SK-N-SH (cell line): ENCODE data around the gene FAM47A. TPM values are rescaled to one million over a fixed set of nuclear protein-coding genes. Genes with fewer than 3 reads are reported as not detected.

Experiments
- CTCF ChIA-PET: fragments of 300-600, 350-600 bp; formaldehyde crosslinking; extraction: SDS; loops from one replicate; lab custom pipeline; 2021; lab: Yijun Ruan, JAX
- POLR2A ChIA-PET: fragments of 350-600 bp; sonication (Branson Sonifier 250); formaldehyde crosslinking; extraction: SDS; loops from one replicate; lab custom pipeline; 2020; ENCODE audit warnings: antibody characterized with exemption, inconsistent platforms; lab: Yijun Ruan, JAX
- DNase-seq: peaks from one replicate; pipeline ENCODE4 v3.0.0; 2012
- H2AFZ ChIP-seq: fragments of 200-600 bp; sonication (generic); 2 replicates; pipeline ENCODE4 v1.8.1; 2016; ENCODE audit warnings: antibody characterized with exemption, mild to moderate bottlenecking, low read depth
- H3F3A ChIP-seq: fragments of 200-600 bp; sonication (generic); replicated peaks from 2 replicates; pipeline ENCODE3; 2016; ENCODE audit warnings: antibody characterized with exemption, mild to moderate bottlenecking; ENCODE audit not compliant: insufficient read depth
- H3K27ac ChIP-seq, 2 experiments: fragments of 200-500 bp in 1 of 2; fragments of 200-600 bp in 1 of 2; sonication (Bioruptor generic) in 1 of 2; sonication (generic), shearing (Covaris generic) in 1 of 2; 2 replicates each; pipeline versions ENCODE4 v1.5.1 to v1.6.1; 2014 to 2016; ENCODE audit warnings: low read depth in 2 of 2, inconsistent platforms in 1 of 2, low read length in 1 of 2, mild to moderate bottlenecking in 1 of 2, mixed read lengths in 1 of 2
- H3K27me3 ChIP-seq: fragments of 200-600 bp; sonication (generic), shearing (Covaris generic); 2 replicates; pipeline ENCODE4 v1.6.1; 2016; ENCODE audit warnings: mixed run types; ENCODE audit not compliant: insufficient read depth
- H3K36me3 ChIP-seq, 2 experiments: fragments of 200-500 bp in 1 of 2; fragments of 200-600 bp in 1 of 2; sonication (Bioruptor generic) in 1 of 2; sonication (generic) in 1 of 2; replicated peaks in 1 of 2; 2 replicates each; pipeline versions ENCODE3 to v1.5.1; 2014 to 2016; ENCODE audit warnings: low read length in 1 of 2, mild to moderate bottlenecking in 1 of 2; ENCODE audit not compliant: insufficient read depth in 2 of 2, control insufficient read depth in 1 of 2
- H3K4me1 ChIP-seq, 2 experiments: fragments of 200-500 bp in 1 of 2; fragments of 200-600 bp in 1 of 2; sonication (Bioruptor generic) in 1 of 2; sonication (generic), shearing (Covaris generic) in 1 of 2; 2 replicates each; pipeline versions ENCODE4 v1.5.1 to v1.6.1; 2014 to 2016; ENCODE audit warnings: low read depth in 1 of 2, low read length in 1 of 2, mixed run types in 1 of 2; ENCODE audit not compliant: insufficient read depth in 2 of 2, control insufficient read depth in 1 of 2
- H3K4me2 ChIP-seq: fragments of 200-600 bp; sonication (generic), shearing (Covaris generic); 2 replicates; pipeline ENCODE4 v1.6.1; 2017; ENCODE audit warnings: mixed run types
- H3K4me3 ChIP-seq, 2 experiments: fragments of 200-500 bp in 1 of 2; fragments of 200-600 bp in 1 of 2; sonication (Bioruptor generic) in 1 of 2; sonication (generic), shearing (Covaris generic) in 1 of 2; 2 replicates each; pipeline versions ENCODE4 v1.5.1 to v1.8.1; 2014 to 2016; ENCODE audit warnings: low read depth in 2 of 2, inconsistent platforms in 1 of 2, low read length in 1 of 2, mild to moderate bottlenecking in 1 of 2, mixed read lengths in 1 of 2, moderate library complexity in 1 of 2
- H3K79me2 ChIP-seq: fragments of 200-600 bp; sonication (generic); 2 replicates; pipeline ENCODE4 v1.8.1; 2017; ENCODE audit warnings: mild to moderate bottlenecking; ENCODE audit not compliant: insufficient read depth
- H3K9ac ChIP-seq: fragments of 200-600 bp; sonication (generic); 2 replicates; pipeline ENCODE4 v1.6.1; 2017; ENCODE audit warnings: mixed run types
- H3K9me2 ChIP-seq: fragments of 200-600 bp; sonication (generic); 2 replicates; pipeline ENCODE4 v1.6.1; 2017; ENCODE audit warnings: mixed run types
- H3K9me3 ChIP-seq: fragments of 200-600 bp; sonication (generic); 2 replicates; pipeline ENCODE4 v1.6.1; 2017; ENCODE audit warnings: mixed run types, mild to moderate bottlenecking, moderate library complexity
- H4K20me1 ChIP-seq: fragments of 200-600 bp; sonication (generic); 2 replicates; pipeline ENCODE4 v1.6.1; 2017; ENCODE audit warnings: mild to moderate bottlenecking, mixed run types; ENCODE audit not compliant: insufficient read depth
- EP300 ChIP-seq, 2 experiments: IDR thresholded peaks; 2 replicates each; pipeline versions ENCODE4 v1.4.0 to v1.6.1; 2012; ENCODE audit warnings: borderline replicate concordance in 1 of 2, low read depth in 1 of 2, low read length in 1 of 2
- FOSL2 ChIP-seq: IDR thresholded peaks from 2 replicates; pipeline ENCODE4 v1.4.0; 2012; ENCODE audit warnings: low read depth, mild to moderate bottlenecking, moderate library complexity, borderline replicate concordance
- FOXJ3 ChIP-seq: sonication (generic); formaldehyde crosslinking; IDR thresholded peaks from 2 replicates; pipeline ENCODE4 v1.5.1; 2020; ENCODE audit warnings: mild to moderate bottlenecking, missing genetic modification reagents
- FOXM1 ChIP-seq: IDR thresholded peaks from 2 replicates; pipeline ENCODE4 v1.4.0; 2012; ENCODE audit warnings: low read depth, mild to moderate bottlenecking
- GABPA ChIP-seq: IDR thresholded peaks from 2 replicates; pipeline ENCODE4 v1.4.0; 2012; ENCODE audit warnings: low read depth, mild to moderate bottlenecking
- GATA2 ChIP-seq: sonication (generic); formaldehyde crosslinking; IDR thresholded peaks from 2 replicates; pipeline ENCODE4 v1.5.0; 2020; ENCODE audit warnings: mild to moderate bottlenecking, missing genetic modification reagents
- JUND ChIP-seq: IDR thresholded peaks from 2 replicates; pipeline ENCODE4 v1.4.0; 2012
- NFIC ChIP-seq: IDR thresholded peaks from 2 replicates; pipeline ENCODE4 v1.4.0; 2012; ENCODE audit warnings: borderline replicate concordance
- POLR2AphosphoS5 ChIP-seq: IDR thresholded peaks from 2 replicates; pipeline ENCODE4 v1.6.1; 2012; ENCODE audit warnings: low read depth, low read length
- RXRA ChIP-seq: IDR thresholded peaks from 2 replicates; pipeline ENCODE4 v1.4.0; 2012; ENCODE audit warnings: low read depth, mild to moderate bottlenecking, borderline replicate concordance
- SIN3A ChIP-seq: IDR thresholded peaks from 2 replicates; pipeline ENCODE4 v1.6.1; 2012; ENCODE audit warnings: low read depth, mild to moderate bottlenecking, low read length, moderate library complexity, borderline replicate concordance
- SMC3 ChIP-seq: IDR thresholded peaks from 2 replicates; pipeline ENCODE4 v1.6.1; 2012; ENCODE audit warnings: low read depth, low read length, improper control_type of control experiment
- TCF12 ChIP-seq: IDR thresholded peaks from 2 replicates; pipeline ENCODE4 v1.4.0; 2012
- WGBS: methylation state at CpG from one replicate; pipeline ENCODE4 v1.1.6; 2017; ENCODE audit warnings: low lambda C conversion rate; 5-methylcytosine and 5-hydroxymethylcytosine counted together
- polyA plus RNA-seq, 3 experiments: library from polyadenylated mRNA; depleted of rRNA; stranded (reverse); fragments of >200 nt; gene quantifications; 2 replicates each; pipeline ENCODE4 v1.2.3, GENCODE V29; 2012
- TF ChIP-seq, protein P1 (sequence below): IDR thresholded peaks from 2 replicates; pipeline ENCODE4 v1.4.0; 2012; ENCODE audit warnings: low read depth, borderline replicate concordance
- TF ChIP-seq, protein P2 (sequence below): IDR thresholded peaks from 2 replicates; pipeline ENCODE4 v1.4.0; 2012; ENCODE audit warnings: low read depth, borderline replicate concordance
- TF ChIP-seq, protein P3 (sequence below): fragments of 150-350 bp; IDR thresholded peaks from 2 replicates; pipeline ENCODE4 v1.6.1; 2016; ENCODE audit warnings: mild to moderate bottlenecking, low read depth, low read length
- TF ChIP-seq, protein P4 (sequence below): IDR thresholded peaks from 2 replicates; pipeline ENCODE4 v1.4.0; 2012; ENCODE audit warnings: low read depth
- TF ChIP-seq, protein P5 (sequence below): fragments of 200-600 bp; sonication (generic); IDR thresholded peaks from 2 replicates; pipeline ENCODE4 v1.6.1; 2017; ENCODE audit warnings: antibody characterized with exemption, mild to moderate bottlenecking, moderate library complexity
- TF ChIP-seq, protein P6 (sequence below): IDR thresholded peaks from 2 replicates; pipeline ENCODE4; 2012

FAM47A gene
- polyA plus RNA-seq, 1 of the 3 experiments (the other 2 are of a cell fraction): not detected

DNA sequence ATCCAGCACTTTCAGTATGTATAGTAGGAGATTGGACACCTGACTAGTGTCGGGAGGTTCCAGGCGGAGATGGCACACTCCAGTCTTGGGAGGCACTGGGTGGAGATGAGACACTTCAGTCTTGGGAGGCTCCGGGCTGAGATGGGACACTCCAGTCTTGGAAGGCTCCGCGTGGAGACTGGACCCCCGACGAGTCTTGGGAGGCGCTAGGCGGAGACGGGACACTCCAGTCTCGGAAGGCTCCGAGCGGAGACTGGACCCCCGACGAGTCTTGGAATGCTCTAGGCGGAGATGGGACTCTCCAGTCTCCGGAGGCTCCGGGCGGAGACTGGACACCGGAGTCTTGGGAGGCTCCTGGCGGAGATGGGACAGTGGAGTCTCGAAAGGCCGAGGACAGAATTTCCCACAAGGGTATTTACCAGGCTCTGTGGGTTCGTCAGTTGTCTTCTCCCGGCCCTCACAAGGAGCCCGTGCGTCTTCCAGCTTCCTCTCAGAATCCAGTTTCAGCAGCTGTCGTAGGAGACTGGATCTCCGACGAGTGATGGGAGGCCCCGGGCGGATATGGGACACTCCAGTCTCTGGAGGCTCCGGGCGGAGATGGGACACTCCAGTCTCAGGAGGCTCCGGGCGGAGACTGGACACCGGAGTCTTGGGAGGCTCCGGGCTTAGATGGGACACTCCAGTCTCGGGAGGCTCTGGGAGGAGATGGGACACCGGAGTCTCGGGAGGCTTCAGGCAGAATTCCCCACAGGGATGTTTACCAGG is 952 bp downstream of the FAM47A start:
- ChIA-PET CTCF (interaction anchor here (0.6 kb wide), 1 partner anchor 468 kb away, joined by 3 read pairs; no protein-coding TSS in a partner anchor), POLR2A (no interaction called here)
- Histone ChIP-seq H3F3A (no peaks in the 10 kb centered on the region), H2AFZ (no peak overlapping the region), H3K27ac (no peak overlapping the region), H4K20me1 (no peaks in the 10 kb centered on the region), H3K36me3 (no peaks in the 10 kb centered on the region), H3K9me2 (no peaks in the 10 kb centered on the region), H3K27me3 (no peaks in the 10 kb centered on the region), H3K9me3 (no peaks in the 10 kb centered on the region), H3K4me1 (no peaks in the 10 kb centered on the region), H3K79me2 (no peaks in the 10 kb centered on the region), H3K9ac (no peak overlapping the region)
- WGBS: 50% methylated on average over 28 of the region's 41 CpGs
- TF ChIP-seq SMC3 (no peak), NFIC (no peak), EP300 (IDR thresholded peaks at IDR 0.05; ENCODE audit: borderline replicate concordance in 1 of 2, low read depth in 1 of 2, low read length in 1 of 2) (no peak), POLR2AphosphoS5 (no peak), FOXJ3 (no peak), JUND (no peak), TCF12 (no peak), RXRA (no peak), GABPA (no peak), SIN3A (no peak), FOXM1 (no peak), FOSL2 (no peak), GATA2 (CRISPR knock-in tag) (no peak)
- TF ChIP-seq, protein P1, sequence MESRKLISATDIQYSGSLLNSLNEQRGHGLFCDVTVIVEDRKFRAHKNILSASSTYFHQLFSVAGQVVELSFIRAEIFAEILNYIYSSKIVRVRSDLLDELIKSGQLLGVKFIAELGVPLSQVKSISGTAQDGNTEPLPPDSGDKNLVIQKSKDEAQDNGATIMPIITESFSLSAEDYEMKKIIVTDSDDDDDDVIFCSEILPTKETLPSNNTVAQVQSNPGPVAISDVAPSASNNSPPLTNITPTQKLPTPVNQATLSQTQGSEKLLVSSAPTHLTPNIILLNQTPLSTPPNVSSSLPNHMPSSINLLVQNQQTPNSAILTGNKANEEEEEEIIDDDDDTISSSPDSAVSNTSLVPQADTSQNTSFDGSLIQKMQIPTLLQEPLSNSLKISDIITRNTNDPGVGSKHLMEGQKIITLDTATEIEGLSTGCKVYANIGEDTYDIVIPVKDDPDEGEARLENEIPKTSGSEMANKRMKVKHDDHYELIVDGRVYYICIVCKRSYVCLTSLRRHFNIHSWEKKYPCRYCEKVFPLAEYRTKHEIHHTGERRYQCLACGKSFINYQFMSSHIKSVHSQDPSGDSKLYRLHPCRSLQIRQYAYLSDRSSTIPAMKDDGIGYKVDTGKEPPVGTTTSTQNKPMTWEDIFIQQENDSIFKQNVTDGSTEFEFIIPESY: no peak
- TF ChIP-seq, protein P2, sequence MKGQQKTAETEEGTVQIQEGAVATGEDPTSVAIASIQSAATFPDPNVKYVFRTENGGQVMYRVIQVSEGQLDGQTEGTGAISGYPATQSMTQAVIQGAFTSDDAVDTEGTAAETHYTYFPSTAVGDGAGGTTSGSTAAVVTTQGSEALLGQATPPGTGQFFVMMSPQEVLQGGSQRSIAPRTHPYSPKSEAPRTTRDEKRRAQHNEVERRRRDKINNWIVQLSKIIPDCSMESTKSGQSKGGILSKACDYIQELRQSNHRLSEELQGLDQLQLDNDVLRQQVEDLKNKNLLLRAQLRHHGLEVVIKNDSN: no peak
- TF ChIP-seq, protein P3, sequence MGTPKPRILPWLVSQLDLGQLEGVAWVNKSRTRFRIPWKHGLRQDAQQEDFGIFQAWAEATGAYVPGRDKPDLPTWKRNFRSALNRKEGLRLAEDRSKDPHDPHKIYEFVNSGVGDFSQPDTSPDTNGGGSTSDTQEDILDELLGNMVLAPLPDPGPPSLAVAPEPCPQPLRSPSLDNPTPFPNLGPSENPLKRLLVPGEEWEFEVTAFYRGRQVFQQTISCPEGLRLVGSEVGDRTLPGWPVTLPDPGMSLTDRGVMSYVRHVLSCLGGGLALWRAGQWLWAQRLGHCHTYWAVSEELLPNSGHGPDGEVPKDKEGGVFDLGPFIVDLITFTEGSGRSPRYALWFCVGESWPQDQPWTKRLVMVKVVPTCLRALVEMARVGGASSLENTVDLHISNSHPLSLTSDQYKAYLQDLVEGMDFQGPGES: no peak
- TF ChIP-seq, protein P4, sequence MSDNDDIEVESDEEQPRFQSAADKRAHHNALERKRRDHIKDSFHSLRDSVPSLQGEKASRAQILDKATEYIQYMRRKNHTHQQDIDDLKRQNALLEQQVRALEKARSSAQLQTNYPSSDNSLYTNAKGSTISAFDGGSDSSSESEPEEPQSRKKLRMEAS: no peak
- TF ChIP-seq, protein P5, sequence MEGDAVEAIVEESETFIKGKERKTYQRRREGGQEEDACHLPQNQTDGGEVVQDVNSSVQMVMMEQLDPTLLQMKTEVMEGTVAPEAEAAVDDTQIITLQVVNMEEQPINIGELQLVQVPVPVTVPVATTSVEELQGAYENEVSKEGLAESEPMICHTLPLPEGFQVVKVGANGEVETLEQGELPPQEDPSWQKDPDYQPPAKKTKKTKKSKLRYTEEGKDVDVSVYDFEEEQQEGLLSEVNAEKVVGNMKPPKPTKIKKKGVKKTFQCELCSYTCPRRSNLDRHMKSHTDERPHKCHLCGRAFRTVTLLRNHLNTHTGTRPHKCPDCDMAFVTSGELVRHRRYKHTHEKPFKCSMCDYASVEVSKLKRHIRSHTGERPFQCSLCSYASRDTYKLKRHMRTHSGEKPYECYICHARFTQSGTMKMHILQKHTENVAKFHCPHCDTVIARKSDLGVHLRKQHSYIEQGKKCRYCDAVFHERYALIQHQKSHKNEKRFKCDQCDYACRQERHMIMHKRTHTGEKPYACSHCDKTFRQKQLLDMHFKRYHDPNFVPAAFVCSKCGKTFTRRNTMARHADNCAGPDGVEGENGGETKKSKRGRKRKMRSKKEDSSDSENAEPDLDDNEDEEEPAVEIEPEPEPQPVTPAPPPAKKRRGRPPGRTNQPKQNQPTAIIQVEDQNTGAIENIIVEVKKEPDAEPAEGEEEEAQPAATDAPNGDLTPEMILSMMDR: no peak
- TF ChIP-seq, protein P6, sequence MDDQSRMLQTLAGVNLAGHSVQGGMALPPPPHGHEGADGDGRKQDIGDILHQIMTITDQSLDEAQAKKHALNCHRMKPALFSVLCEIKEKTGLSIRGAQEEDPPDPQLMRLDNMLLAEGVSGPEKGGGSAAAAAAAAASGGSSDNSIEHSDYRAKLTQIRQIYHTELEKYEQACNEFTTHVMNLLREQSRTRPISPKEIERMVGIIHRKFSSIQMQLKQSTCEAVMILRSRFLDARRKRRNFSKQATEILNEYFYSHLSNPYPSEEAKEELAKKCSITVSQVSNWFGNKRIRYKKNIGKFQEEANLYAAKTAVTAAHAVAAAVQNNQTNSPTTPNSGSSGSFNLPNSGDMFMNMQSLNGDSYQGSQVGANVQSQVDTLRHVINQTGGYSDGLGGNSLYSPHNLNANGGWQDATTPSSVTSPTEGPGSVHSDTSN: no peak
- TF ChIP-seq, all 33 proteins: peak for 0
- H3K4me2 ChIP-seq: no peak overlapping the region
- no peak overlapping the region for H3K4me3 ChIP-seq
- no peak for DNase-seq
